H1 (cell line): ENCODE results near the gene ZSWIM4.

Experiments used
- EGR1 ChIP-seq: IDR thresholded peaks from 2 replicates; pipeline ENCODE4 v1.6.1; 2011; ENCODE audit warnings: low read depth, low read length, borderline replicate concordance
- HDAC6 ChIP-seq: IDR thresholded peaks from one replicate; pipeline ENCODE4 v1.7.1; 2012; ENCODE audit warnings: low read depth, mild to moderate bottlenecking, inconsistent platforms, low read length, moderate library complexity
- TF ChIP-seq, protein P1 (sequence below), 3 experiments: IDR thresholded peaks; 1 replicate in 2 of 3; 2 replicates in 1 of 3; pipeline versions ENCODE4 v1.5.1 to v1.6.1; 2011; ENCODE audit warnings: low read length in 3 of 3, mild to moderate bottlenecking in 3 of 3, inconsistent platforms in 2 of 3, low read depth in 1 of 3, moderate library complexity in 1 of 3; ENCODE audit not compliant: insufficient read depth in 1 of 3; ENCODE audit errors: control extremely low read depth in 1 of 3
- TF ChIP-seq, protein P2 (sequence below): IDR thresholded peaks from 2 replicates; pipeline ENCODE4 v1.6.1; 2011; ENCODE audit warnings: low read length, improper control_type of control experiment

- TF ChIP-seq, protein P1, sequence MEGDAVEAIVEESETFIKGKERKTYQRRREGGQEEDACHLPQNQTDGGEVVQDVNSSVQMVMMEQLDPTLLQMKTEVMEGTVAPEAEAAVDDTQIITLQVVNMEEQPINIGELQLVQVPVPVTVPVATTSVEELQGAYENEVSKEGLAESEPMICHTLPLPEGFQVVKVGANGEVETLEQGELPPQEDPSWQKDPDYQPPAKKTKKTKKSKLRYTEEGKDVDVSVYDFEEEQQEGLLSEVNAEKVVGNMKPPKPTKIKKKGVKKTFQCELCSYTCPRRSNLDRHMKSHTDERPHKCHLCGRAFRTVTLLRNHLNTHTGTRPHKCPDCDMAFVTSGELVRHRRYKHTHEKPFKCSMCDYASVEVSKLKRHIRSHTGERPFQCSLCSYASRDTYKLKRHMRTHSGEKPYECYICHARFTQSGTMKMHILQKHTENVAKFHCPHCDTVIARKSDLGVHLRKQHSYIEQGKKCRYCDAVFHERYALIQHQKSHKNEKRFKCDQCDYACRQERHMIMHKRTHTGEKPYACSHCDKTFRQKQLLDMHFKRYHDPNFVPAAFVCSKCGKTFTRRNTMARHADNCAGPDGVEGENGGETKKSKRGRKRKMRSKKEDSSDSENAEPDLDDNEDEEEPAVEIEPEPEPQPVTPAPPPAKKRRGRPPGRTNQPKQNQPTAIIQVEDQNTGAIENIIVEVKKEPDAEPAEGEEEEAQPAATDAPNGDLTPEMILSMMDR (IDR thresholded peaks at IDR 0.05; ENCODE audit: control extremely low read depth in 1 of 3, insufficient read depth in 1 of 3, low read depth in 1 of 3, low read length in 3 of 3) = no peak
- TF ChIP-seq EGR1 = no peak
- TF ChIP-seq, protein P2, sequence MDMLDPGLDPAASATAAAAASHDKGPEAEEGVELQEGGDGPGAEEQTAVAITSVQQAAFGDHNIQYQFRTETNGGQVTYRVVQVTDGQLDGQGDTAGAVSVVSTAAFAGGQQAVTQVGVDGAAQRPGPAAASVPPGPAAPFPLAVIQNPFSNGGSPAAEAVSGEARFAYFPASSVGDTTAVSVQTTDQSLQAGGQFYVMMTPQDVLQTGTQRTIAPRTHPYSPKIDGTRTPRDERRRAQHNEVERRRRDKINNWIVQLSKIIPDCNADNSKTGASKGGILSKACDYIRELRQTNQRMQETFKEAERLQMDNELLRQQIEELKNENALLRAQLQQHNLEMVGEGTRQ = no peak
- no peak for TF ChIP-seq HDAC6
Measured at GRCh38 chr19:13764821-13765394, 30.3 kb upstream of the ZSWIM4 start.
